MV-4-11 (cell line): ENCODE data around the gene FAM47B.

Source experiments
- DNase-seq: peaks from one replicate; lab custom pipeline; 2025; lab: John Stamatoyannopoulos, UW

Gene FAM47B

DNA sequence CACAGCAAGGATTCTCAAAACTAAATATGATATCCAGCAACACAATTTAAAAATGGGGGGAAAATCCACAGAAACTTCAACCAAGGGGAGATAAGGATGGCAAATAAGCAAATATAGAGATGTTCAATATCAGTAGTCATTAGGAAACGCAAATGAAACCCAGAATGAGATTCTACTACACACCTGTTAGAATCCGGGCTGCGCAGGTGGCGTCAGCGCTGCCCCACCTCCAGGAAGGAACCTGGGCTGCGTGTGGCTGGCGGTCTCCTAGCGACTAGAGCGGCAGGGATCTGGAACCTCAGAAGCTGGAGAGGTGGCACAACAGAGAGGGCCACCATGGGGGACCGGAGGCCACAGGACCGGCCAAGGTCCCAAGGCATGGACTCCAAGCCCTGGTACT, at the start of gene FAM47B:
TSS of gene FAM47B (plus strand) at position 301 of the 400 bp plus-strand sequence. CDS start at position 337, 36 bp downstream.
- no peak for DNase-seq

DNA sequence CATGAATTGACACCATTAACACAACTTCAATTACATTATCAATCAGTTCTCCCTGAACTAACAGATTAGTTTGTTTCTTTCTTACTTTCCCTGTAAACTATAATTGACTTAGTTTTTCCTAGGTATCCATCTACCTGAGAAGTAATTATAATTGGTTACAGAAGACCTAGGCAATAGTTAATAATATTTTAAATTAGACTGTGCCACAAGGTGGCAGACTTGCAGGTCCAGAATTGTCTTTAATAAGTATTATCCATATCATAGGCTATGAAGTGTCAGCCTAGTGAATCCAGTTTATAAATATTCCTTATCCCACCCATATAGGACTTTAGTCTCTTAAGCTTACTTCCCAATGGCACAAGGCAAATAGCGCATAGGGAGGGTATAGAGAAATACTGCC, 48.9 kb upstream of the FAM47B start:
- DNase-seq: no peak

DNA sequence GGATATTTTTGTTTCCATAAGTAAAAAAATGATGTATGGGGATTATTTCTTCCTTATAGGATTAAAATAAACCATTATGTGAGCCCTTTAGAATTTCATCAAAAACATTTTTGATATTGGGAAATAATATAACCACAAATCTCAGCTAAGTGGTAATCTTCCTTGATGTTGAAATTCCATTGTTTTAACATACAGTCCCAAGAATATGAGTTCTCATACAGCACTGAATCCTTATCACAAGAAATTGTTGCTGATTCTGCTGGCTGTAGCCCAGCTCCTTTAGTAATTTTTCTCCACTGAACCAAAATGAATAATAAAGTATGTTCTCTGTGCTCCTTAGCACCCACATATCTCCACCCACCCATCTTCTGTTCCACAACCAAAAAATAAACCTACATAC, 41.9 kb upstream of the FAM47B start:
- no peak for DNase-seq

DNA sequence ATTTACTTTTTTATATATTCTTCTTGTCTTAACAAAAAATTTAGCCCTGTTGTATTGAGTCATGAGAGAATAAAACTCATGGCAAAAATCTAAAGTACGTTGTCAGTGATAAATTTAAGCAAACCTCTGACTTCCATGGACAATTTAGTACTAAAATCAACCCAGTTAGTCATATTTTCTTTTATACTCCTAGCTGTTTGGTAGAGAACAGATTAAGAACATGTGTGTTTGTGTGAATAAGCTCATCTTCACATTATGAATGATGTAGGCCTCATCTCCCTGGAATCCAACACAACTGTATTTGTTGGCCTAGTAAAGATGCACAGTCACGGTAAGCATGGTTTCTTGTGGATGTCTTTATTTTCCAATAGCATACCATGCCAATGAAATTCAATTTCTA, 40.8 kb upstream of the FAM47B start:
- no peak for DNase-seq

GRCh38 chrX:34903316-34903715, 39.3 kb upstream of the FAM47B start:
- DNase-seq: no peak

DNA sequence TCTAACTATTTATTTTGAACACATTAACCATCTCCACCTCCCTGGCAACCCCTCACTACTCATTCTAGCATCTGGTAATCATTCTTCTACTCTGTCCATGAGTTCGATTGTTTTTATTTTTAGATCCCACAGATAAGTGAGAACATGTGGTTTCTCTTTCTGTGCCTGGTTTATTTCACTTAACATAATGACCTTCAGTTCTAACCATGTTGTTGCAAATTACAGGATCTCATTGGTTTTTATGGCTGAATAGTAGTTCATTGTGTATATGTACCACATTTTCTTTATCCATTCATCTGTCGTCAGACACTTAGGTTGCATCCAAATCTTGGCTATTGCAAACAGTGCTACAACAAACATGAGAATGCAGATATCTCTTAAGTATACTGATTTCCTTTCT, 33.4 kb upstream of the FAM47B start:
- no peak for DNase-seq

DNA sequence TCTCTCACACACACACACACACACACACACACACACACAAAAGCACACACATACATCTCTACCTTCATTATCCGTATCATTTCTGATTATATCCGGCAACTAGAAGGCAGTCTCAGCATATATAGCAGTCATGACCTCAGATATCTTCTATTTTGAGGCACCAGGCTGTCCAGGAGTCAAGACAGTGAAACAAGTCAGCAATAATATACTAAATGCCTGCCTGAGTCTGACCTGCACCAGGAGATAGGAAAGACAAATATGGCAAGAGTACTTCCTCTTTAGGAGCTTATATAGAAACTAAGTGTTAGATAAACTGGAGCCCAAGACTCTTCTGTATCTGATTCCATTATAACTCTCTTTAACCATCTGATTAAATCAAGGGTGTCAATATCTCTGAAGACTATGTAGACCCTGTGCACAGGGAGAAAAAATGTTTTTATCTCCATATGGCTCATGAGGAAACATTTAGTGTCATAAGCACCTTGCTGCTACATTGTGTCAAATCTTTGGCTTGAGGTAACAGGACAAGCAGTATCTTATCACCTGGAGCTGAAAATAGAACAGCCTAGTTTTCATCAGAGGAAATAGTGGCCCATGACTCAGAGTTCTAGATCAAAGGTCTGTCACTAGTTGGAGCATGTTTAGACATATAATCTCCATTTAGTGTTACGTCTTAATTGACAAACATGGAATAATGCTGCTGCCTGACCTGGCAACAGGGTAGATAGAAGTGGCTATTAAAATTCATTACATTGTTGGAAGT, 27.0 kb upstream of the FAM47B start:
- no peak for DNase-seq

- DNase-seq: no peak
Observed at GRCh38 chrX:34917146-34917545, 25.4 kb upstream of the FAM47B start.

DNA sequence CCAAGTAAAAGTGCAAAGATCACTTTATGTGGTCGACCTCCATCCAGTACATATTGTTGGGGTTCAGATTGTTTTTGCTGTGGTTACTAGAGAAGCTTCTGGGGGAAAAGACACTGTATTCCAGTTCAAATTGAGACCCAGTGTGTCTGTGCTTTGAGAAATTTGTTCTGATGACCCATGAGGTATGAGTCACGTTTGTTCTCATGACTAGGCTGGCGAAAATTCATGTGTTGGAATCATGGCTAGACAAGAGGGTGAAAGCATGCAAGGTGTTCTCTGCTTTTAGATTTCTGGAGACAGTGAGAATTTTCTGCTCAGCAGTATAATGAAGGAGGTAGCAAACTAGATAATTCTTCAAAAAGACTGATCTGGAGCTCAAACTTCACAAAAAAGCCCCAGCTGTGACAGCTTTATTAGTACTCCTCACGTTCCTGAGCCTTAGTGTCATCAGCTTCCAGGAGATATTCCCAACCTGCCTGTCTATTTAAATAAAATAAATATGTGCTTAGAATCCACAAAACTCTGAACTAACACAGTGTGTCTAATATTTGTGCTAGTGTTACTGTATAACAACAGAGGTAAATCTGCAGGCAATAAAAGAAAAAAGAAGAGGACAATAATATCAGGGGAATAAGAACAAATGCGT, 24.4 kb upstream of the FAM47B start:
- no peak for DNase-seq

DNA sequence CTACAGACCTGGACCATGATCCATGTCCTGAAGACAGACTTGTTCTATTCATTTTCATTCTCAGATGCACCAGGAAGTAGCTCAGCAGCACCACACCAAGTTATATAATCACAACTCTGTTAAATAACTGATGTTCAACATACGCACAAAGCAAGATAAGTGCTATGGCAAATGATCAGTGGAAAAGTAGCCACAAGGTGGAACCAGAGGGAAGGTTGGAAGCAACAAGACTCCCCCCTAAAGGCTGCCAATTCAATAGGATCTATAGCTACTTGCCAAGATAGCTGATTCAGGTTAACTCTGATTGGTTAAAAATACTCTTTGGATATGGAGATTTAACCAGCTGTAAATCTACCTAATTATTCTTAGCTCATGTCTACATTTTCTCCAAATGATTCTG, 23.7 kb upstream of the FAM47B start:
- peak; percentile 30 for DNase-seq

- DNase-seq: no peak
Observed at GRCh38 chrX:34927866-34928265, 14.7 kb upstream of the FAM47B start.

- no peak for DNase-seq
Observed at GRCh38 chrX:34943235-34943634, 639 bp downstream of the FAM47B start.

DNA sequence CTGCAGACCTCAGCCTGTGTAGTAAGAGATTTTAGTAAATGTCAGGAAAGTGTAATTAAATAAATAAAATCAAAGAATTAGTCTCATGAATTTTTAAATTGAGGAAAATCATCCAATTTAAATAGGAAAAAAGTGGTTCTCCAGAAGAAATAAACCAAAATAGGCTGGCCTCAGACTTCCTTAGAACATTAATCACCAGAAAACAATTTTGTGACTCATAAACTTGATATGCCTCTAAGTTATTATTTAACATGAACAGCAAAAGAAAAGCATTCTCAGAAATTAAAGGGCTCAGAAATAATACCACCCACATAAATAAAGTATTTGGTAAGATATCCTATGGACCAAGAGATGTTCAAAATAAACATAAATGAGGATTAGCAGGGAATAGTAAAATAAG, 14.3 kb downstream of the FAM47B start:
- no peak for DNase-seq

DNA sequence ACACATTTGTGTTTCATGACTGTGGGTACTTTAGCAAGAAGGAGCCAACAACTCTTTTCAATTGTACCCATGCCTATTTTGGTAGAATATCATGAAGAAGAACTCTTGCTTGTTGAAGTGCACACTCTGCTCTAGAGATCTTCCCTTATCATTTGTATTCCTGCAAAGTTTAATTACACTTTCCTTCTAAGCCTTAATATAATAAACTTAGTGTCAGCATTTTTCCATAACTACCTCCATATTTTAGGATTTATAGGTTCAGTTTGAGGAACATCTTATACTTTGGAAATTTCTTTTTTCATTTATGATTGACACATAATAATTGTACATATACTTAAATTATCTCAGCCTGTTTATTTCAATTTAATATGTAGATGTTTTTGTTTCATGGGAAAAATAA, 19.1 kb downstream of the FAM47B start:
- no peak for DNase-seq

- DNase-seq: no peak
Observed at GRCh38 chrX:34972206-34972605, 29.6 kb downstream of the FAM47B start.

DNA sequence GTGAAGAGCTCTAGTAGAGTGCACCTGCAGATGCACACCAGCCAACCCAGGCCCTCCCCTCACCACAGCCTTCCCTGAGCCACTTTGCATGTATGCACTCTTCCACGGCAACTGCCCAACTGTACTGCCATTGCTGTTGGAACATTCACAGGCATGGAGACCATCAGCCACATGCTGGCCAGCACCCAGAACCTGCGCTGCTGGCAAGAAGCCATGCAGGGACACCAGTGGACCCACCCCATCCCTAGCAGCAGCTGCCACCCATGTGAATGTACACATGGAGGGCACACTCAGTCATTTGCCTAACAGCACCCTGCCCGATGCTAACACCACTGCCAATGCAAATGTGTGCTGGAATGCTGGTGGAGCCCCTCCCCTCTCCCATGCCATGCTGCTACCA, 35.6 kb downstream of the FAM47B start:
- no peak for DNase-seq

DNA sequence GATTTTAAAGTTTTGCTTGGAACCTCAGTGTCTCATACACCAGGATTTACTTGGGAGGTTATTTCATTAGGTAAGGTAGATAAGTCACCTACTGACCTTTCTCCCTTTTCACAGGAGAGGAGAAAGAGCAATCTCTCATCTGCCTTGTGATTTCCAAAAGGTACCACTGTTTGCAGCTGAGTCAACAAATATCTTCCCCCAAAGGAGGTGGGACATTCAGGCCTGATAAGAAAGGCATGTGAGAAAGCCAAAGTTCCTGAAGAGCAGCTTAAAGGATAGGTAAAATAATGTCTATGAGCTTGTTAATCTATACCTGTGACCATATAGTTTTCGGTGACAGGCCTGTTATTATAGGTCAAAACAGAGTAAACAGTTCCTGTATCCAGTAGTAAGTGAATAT, 45.0 kb downstream of the FAM47B start:
- DNase-seq: no peak
